Liver (tissue), 9 donors: ENCODE data around the gene SNAI3. TPM values are rescaled to one million over a fixed set of nuclear protein-coding genes. Genes with fewer than 3 reads are reported as not detected.

Experiments
- DNase-seq: peaks from one replicate; pipeline ENCODE4 v3.0.0-alpha.2; 2017; ENCODE audit warnings: low spot score
- H3K27ac ChIP-seq, 2 donors: one replicate each; pipeline ENCODE4 v1.7.0; 2013; ENCODE audit warnings: inconsistent platforms in 2 of 2, low read length in 2 of 2, control low read depth in 1 of 2, low read depth in 1 of 2, mild to moderate bottlenecking in 1 of 2
- H3K27me3 ChIP-seq, 4 donors: one replicate each; pipeline versions ENCODE4 v1.6.1 to v1.7.0; 2013; ENCODE audit warnings: low read length in 3 of 4, inconsistent platforms in 1 of 4, mild to moderate bottlenecking in 1 of 4, moderate library complexity in 1 of 4; ENCODE audit not compliant: control insufficient read depth in 4 of 4, insufficient read depth in 4 of 4
- H3K36me3 ChIP-seq, 4 donors: one replicate each; pipeline versions ENCODE4 v1.6.1 to v1.7.0; 2013; ENCODE audit warnings: low read length in 3 of 4, mild to moderate bottlenecking in 3 of 4, low read depth in 1 of 4, moderate library complexity in 1 of 4; ENCODE audit not compliant: control insufficient read depth in 4 of 4, insufficient read depth in 3 of 4
- H3K4me1 ChIP-seq, 4 donors: one replicate each; pipeline versions ENCODE4 v1.6.1 to v1.7.0; 2013; ENCODE audit warnings: low read length in 3 of 4, mild to moderate bottlenecking in 3 of 4, moderate library complexity in 1 of 4; ENCODE audit not compliant: control insufficient read depth in 4 of 4, insufficient read depth in 4 of 4
- H3K4me3 ChIP-seq, 3 donors: one replicate each; pipeline versions ENCODE4 v1.6.1 to v1.7.0; 2013; ENCODE audit warnings: low read length in 3 of 3, control low read depth in 1 of 3, low read depth in 1 of 3, mild to moderate bottlenecking in 1 of 3
- H3K9ac ChIP-seq, 2 donors: one replicate each; pipeline ENCODE4 v1.7.0; 2013; ENCODE audit warnings: low read length in 2 of 2, mild to moderate bottlenecking in 2 of 2, moderate library complexity in 2 of 2, control low read depth in 1 of 2, low read depth in 1 of 2
- H3K9me3 ChIP-seq, 4 donors: one replicate each; pipeline versions ENCODE4 v1.6.1 to v1.7.0; 2013; ENCODE audit warnings: low read length in 3 of 4; ENCODE audit not compliant: control insufficient read depth in 4 of 4
- FOXA1 ChIP-seq: IDR thresholded peaks from 2 replicates; pipeline ENCODE4 v1.6.1; 2016; ENCODE audit warnings: antibody characterized with exemption
- FOXA2 ChIP-seq: IDR thresholded peaks from 2 replicates; pipeline ENCODE4 v1.6.1; 2016; ENCODE audit warnings: antibody characterized with exemption
- HNF4A ChIP-seq, 2 donors: conservative IDR thresholded peaks; 2 replicates each; pipeline ENCODE4 v1.6.1; 2016; ENCODE audit warnings: antibody characterized with exemption in 2 of 2, mild to moderate bottlenecking in 2 of 2
- JUND ChIP-seq, 2 donors: IDR thresholded peaks; 2 replicates each; pipeline ENCODE4 v1.6.1; 2016; ENCODE audit warnings: antibody characterized with exemption in 2 of 2
- RAD21 ChIP-seq, 2 donors: IDR thresholded peaks; 2 replicates each; pipeline ENCODE4 v1.6.1; 2016; ENCODE audit warnings: antibody characterized with exemption in 2 of 2, mild to moderate bottlenecking in 2 of 2
- RXRA ChIP-seq, 2 donors: IDR thresholded peaks; 2 replicates each; pipeline ENCODE4 v1.6.1; 2017 to 2018; ENCODE audit warnings: antibody characterized with exemption in 2 of 2, mild to moderate bottlenecking in 1 of 2
- SP1 ChIP-seq: IDR thresholded peaks from 2 replicates; pipeline ENCODE4 v1.6.1; 2018; ENCODE audit warnings: antibody characterized with exemption, mild to moderate bottlenecking
- TAF1 ChIP-seq: conservative IDR thresholded peaks from 2 replicates; pipeline ENCODE4 v1.6.1; 2016; ENCODE audit warnings: antibody characterized with exemption, mild to moderate bottlenecking
- WGBS: extraction: QIAGEN DNeasy Blood & Tissue Kit; methylation state at CpG from one replicate; pipeline ENCODE4 v1.1.7; 2013; 5-methylcytosine and 5-hydroxymethylcytosine counted together
- polyA plus RNA-seq, 2 donors: library from polyadenylated mRNA; stranded (reverse) in 1 of 2; unstranded in 1 of 2; fragments of 200-250 nt in 1 of 2; fragments of >200 nt in 1 of 2; fragmentation: Nextera tagmentation in 1 of 2; extraction: Ambion mirVana in 1 of 2; gene quantifications; one replicate each; pipeline versions ENCODE4 v1.2.1 to v1.2.3, GENCODE V29; 2013 to 2015
- total RNA-seq, 2 donors: library from RNA; depleted of rRNA; stranded (reverse); fragments of >200 nt; gene quantifications; one replicate each; pipeline ENCODE4 v1.2.3, GENCODE V29; 2014
- TF ChIP-seq, protein P1 (sequence below): IDR thresholded peaks from 2 replicates; pipeline ENCODE4 v1.6.1; 2016; ENCODE audit warnings: antibody characterized with exemption, mild to moderate bottlenecking
- TF ChIP-seq, protein P2 (sequence below): IDR thresholded peaks from 2 replicates; pipeline ENCODE4 v1.6.1; 2016; ENCODE audit warnings: antibody characterized with exemption
- TF ChIP-seq, protein P3 (sequence below): IDR thresholded peaks from 2 replicates; pipeline ENCODE4 v1.6.1; 2016; ENCODE audit warnings: antibody characterized with exemption
- donor health status: healthy.
- donor health status: healthy.
- donor health status: healthy.
- donor health status: healthy.
- donor health status: healthy.

Gene SNAI3
- total and polyA plus RNA-seq, 4 donors, result 0.05 to 0.48 (median 0.20) TPM

DNA sequence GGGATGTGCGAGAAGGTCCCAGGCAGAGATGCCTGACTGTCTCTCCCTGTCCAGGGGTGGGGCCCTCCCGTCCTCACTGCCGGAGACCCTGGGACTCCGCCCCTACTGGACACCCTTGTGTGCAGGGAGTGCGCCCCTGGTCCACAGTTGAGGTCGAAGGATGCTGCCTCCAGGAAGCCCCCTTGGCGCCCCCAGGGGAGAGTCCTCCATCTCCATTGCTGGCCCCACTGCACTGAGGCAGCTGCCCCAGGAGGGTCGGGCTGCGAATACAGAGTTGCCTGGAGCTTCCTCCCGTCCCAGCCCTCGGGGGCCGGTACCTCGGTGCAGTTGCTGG lies 46.6 kb upstream of the SNAI3 start:
- H3K27me3 ChIP-seq, result no peaks in the 10 kb centered on the region
- H3K9ac ChIP-seq, result no peak overlapping the region
- WGBS, result 93% methylated on average over 13 of the region's 13 CpGs
- DNase-seq, result no peak
- no peaks in the 10 kb centered on the region for H3K9me3 ChIP-seq
- TF ChIP-seq, protein P1, sequence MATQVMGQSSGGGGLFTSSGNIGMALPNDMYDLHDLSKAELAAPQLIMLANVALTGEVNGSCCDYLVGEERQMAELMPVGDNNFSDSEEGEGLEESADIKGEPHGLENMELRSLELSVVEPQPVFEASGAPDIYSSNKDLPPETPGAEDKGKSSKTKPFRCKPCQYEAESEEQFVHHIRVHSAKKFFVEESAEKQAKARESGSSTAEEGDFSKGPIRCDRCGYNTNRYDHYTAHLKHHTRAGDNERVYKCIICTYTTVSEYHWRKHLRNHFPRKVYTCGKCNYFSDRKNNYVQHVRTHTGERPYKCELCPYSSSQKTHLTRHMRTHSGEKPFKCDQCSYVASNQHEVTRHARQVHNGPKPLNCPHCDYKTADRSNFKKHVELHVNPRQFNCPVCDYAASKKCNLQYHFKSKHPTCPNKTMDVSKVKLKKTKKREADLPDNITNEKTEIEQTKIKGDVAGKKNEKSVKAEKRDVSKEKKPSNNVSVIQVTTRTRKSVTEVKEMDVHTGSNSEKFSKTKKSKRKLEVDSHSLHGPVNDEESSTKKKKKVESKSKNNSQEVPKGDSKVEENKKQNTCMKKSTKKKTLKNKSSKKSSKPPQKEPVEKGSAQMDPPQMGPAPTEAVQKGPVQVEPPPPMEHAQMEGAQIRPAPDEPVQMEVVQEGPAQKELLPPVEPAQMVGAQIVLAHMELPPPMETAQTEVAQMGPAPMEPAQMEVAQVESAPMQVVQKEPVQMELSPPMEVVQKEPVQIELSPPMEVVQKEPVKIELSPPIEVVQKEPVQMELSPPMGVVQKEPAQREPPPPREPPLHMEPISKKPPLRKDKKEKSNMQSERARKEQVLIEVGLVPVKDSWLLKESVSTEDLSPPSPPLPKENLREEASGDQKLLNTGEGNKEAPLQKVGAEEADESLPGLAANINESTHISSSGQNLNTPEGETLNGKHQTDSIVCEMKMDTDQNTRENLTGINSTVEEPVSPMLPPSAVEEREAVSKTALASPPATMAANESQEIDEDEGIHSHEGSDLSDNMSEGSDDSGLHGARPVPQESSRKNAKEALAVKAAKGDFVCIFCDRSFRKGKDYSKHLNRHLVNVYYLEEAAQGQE, result no peak
- no peak for TF ChIP-seq RAD21 (IDR thresholded peaks at IDR 0.05)
- TF ChIP-seq SP1, result no peak
- TF ChIP-seq JUND (IDR thresholded peaks at IDR 0.05), result no peak
- TF ChIP-seq RXRA (IDR thresholded peaks at IDR 0.05), result no peak
- no peak for TF ChIP-seq FOXA1
- TF ChIP-seq HNF4A (conservative IDR thresholded peaks at IDR 0.05), result no peak
- peaks cover 0 to 2% (median under 1%) of the 10 kb centered on the region in 4 donors for H3K4me1 ChIP-seq
- H3K27ac ChIP-seq, result no peak overlapping the region
- peaks cover 4 to 45% (median 19%) of the 10 kb centered on the region in 4 donors for H3K36me3 ChIP-seq
- H3K4me3 ChIP-seq, result no peak overlapping the region

DNA sequence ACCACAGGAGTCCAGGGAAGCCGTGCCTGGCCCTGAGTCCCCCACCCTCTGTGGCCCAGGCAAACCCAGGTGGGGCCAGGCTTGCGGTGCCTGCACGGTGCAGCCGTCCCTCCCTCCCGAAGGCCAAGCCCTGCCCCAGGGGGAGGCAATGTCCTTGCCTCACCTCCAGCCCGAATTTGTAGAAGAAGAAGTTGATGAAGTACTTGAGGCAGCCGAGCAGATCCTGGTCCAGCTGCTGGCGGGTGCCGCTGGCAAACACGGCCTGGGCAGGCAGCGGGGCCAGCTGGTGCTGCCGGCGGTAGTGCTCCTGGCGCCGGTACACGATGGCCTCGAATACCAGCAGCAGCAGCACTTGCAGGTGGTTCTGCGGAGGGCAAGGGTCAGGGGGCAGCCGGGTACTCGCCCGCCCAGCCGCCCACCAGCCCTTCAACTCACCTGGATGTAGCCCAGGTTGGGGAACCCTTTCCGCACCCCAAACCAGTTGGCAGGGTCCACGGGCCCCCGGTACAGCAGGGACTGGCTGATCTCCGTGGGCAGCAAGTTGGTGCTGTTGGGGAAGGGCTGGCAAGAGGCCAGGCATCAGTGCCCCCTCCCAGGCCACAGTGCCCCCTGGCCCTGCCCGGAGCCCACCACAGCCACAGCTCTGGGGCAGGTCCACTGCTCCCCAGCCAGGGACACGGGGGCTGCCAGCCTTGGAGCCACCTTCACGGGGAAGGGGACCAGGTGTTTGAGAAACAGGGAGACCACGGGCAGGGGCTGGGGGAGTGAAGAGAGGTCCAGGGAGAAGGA lies 46.1 kb upstream of the SNAI3 start:
- H3K36me3 ChIP-seq, result peaks cover 4 to 50% (median 19%) of the 10 kb centered on the region in 4 donors
- H3K27me3 ChIP-seq, result no peaks in the 10 kb centered on the region
- H3K9me3 ChIP-seq, result no peaks in the 10 kb centered on the region
- TF ChIP-seq HNF4A (conservative IDR thresholded peaks at IDR 0.05) (no peak), JUND (IDR thresholded peaks at IDR 0.05) (no peak), TAF1 (no peak), RAD21 (IDR thresholded peaks at IDR 0.05) (no peak), FOXA1 (no peak), FOXA2 (no peak)
- TF ChIP-seq, protein P1, result no peak
- TF ChIP-seq, protein P2, sequence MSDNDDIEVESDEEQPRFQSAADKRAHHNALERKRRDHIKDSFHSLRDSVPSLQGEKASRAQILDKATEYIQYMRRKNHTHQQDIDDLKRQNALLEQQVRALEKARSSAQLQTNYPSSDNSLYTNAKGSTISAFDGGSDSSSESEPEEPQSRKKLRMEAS, result no peak
- TF ChIP-seq, protein P3, sequence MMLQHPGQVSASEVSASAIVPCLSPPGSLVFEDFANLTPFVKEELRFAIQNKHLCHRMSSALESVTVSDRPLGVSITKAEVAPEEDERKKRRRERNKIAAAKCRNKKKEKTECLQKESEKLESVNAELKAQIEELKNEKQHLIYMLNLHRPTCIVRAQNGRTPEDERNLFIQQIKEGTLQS, result no peak
- no peak overlapping the region for H3K4me3 ChIP-seq
- WGBS, result 82% methylated on average over 30 of the region's 30 CpGs
- H3K27ac ChIP-seq, result no peak overlapping the region
- DNase-seq, result no peak
- H3K9ac ChIP-seq, result no peak overlapping the region
- H3K4me1 ChIP-seq, result no peaks in the 10 kb centered on the region
